ENCODE data around the gene FAM151A. TPM values are rescaled to one million over a fixed set of nuclear protein-coding genes. Genes with fewer than 3 reads are reported as not detected.

The FAM151A gene
- total RNA-seq, 4 donors from 2014 or later, result not detected

- TF ChIP-seq EP300 (IDR thresholded peaks at IDR 0.05) (no peak), POLR2AphosphoS5 (IDR thresholded peaks at IDR 0.05) (no peak), CTCF (IDR thresholded peaks at IDR 0.05) (no peak), POLR2A (IDR thresholded peaks at IDR 0.05; ENCODE audit: low read depth) (no peak)
- Histone ChIP-seq H3K27ac (replicated peaks in 1 of 4) (no peak overlapping the region), H3K9me3 (no peaks in the 10 kb centered on the region), H3K4me1 (peaks cover 0 to 7% (median 0%) of the 10 kb centered on the region in 4 donors), H3K36me3 (peaks cover 0 to 54% (median 43%) of the 10 kb centered on the region in 4 donors), H3K4me3 (no peak overlapping the region), H3K27me3 (no peaks in the 10 kb centered on the region)
- WGBS, result 95% methylated on average over 18 of the region's 18 CpGs
- intact Hi-C loops (cut with DNase I), result no loop called here
- DNase-seq (ENCODE audit: extremely low spot score), result no peak
Measured at GRCh38 chr1:54610601-54611580, 12.4 kb downstream of the FAM151A start.

- DNase-seq (ENCODE audit: extremely low spot score), result no peak
- Histone ChIP-seq H3K9me3 (no peaks in the 10 kb centered on the region), H3K27me3 (no peaks in the 10 kb centered on the region), H3K4me3 (no peak overlapping the region), H3K36me3 (peaks cover 0 to 59% (median 49%) of the 10 kb centered on the region in 4 donors), H3K27ac (replicated peaks in 1 of 4) (no peak overlapping the region), H3K4me1 (peaks cover 0 to 7% (median 0%) of the 10 kb centered on the region in 4 donors)
- intact Hi-C loops (cut with DNase I), result no loop called here
- TF ChIP-seq POLR2AphosphoS5 (IDR thresholded peaks at IDR 0.05) (no peak), POLR2A (IDR thresholded peaks at IDR 0.05; ENCODE audit: low read depth) (no peak), EP300 (IDR thresholded peaks at IDR 0.05) (no peak), CTCF (IDR thresholded peaks at IDR 0.05) (no peak)
- WGBS, result 91% methylated on average over 4 of the region's 6 CpGs
Measured at GRCh38 chr1:54610048-54610447, 13.3 kb downstream of the FAM151A start.

- TF ChIP-seq CTCF (IDR thresholded peaks at IDR 0.05) (no peak), POLR2A (IDR thresholded peaks at IDR 0.05; ENCODE audit: low read depth) (no peak), EP300 (IDR thresholded peaks at IDR 0.05) (no peak), POLR2AphosphoS5 (IDR thresholded peaks at IDR 0.05) (no peak)
- Histone ChIP-seq H3K9me3 (no peaks in the 10 kb centered on the region), H3K27me3 (no peaks in the 10 kb centered on the region), H3K36me3 (peaks cover 0 to 65% (median 55%) of the 10 kb centered on the region in 4 donors), H3K4me3 (no peak overlapping the region), H3K4me1 (peaks cover 0 to 7% (median 0%) of the 10 kb centered on the region in 4 donors), H3K27ac (replicated peaks in 1 of 4) (no peak overlapping the region)
- DNase-seq (ENCODE audit: extremely low spot score), result no peak
- intact Hi-C loops (cut with DNase I), result no loop called here
- WGBS, result 73% methylated on average over 12 of the region's 16 CpGs
Measured at GRCh38 chr1:54609301-54609921, 13.9 kb downstream of the FAM151A start.

- H3K27me3 ChIP-seq, result no peaks in the 10 kb centered on the region
- no peak for DNase-seq (ENCODE audit: extremely low spot score)
- TF ChIP-seq POLR2AphosphoS5 (IDR thresholded peaks at IDR 0.05), result no peak
- TF ChIP-seq EP300 (IDR thresholded peaks at IDR 0.05), result no peak
- no peak for TF ChIP-seq POLR2A (IDR thresholded peaks at IDR 0.05; ENCODE audit: low read depth)
- no peak for TF ChIP-seq CTCF (IDR thresholded peaks at IDR 0.05)
- intact Hi-C loops (cut with DNase I), result no loop called here
- peaks cover 0 to 5% (median 0%) of the 10 kb centered on the region in 4 donors for H3K4me1 ChIP-seq
- 78% methylated on average over 7 of the region's 9 CpGs for WGBS
- H3K4me3 ChIP-seq, result no peak overlapping the region
- H3K36me3 ChIP-seq, result peaks cover 0 to 72% (median 62%) of the 10 kb centered on the region in 4 donors
- no peak overlapping the region for H3K27ac ChIP-seq (replicated peaks in 1 of 4)
- H3K9me3 ChIP-seq, result no peaks in the 10 kb centered on the region
Measured at GRCh38 chr1:54608566-54609230, 14.6 kb downstream of the FAM151A start.
